ENCODE results near the gene EVPL. TPM values are rescaled to one million over a fixed set of nuclear protein-coding genes. Genes with fewer than 3 reads are reported as not detected.
A peak's percentile ranks its signal among the peaks of the same experiment; 100 is the strongest.

The EVPL gene
- total and polyA plus RNA-seq, 2 experiments from 2014 or later: 0.47 to 1.3 TPM

GRCh38 chr17:75959839-75960511, 67.1 kb downstream of the EVPL start (continued):
- no peak for TF ChIP-seq ZNF462 (CRISPR knock-in tag; IDR thresholded peaks at IDR 0.05)
- TF ChIP-seq EZH2 (IDR thresholded peaks at IDR 0.05; ENCODE audit: low read depth, unreplicated experiment): no peak
- TF ChIP-seq NANOG (IDR thresholded peaks at IDR 0.05; ENCODE audit: borderline replicate concordance): no peak

- DNase-seq (ENCODE audit: low spot score) (peak; percentile 70), ATAC-seq (peak; percentile 95)
- Histone ChIP-seq H3F3A (replicated peaks; ENCODE audit: low read depth) (peaks cover 7% of the 10 kb centered on the region; the same call in 1 of the 2 replicates), H3K79me2 (replicated peaks; ENCODE audit: insufficient read depth) (peaks cover 45% of the 10 kb centered on the region), H2AFZ (no peak overlapping the region), H3K27me3 (ENCODE audit: insufficient read depth) (no peaks in the 10 kb centered on the region), H4K20me1 (replicated peaks; ENCODE audit: insufficient read depth) (0 out of 2 replicates have a peak, but pooled peaks cover 4% of the 10 kb centered on the region), H3K36me3 (ENCODE audit: insufficient read depth) (peaks cover 10% of the 10 kb centered on the region), H3K27ac (ENCODE audit: low read depth) (peak overlapping the region; percentile 61), H3K4me2 (peak overlapping the region; percentile 69), H3K4me1 (ENCODE audit: insufficient read depth) (peaks cover 29% of the 10 kb centered on the region), H3K4me3 (peak overlapping the region; percentile 38), H3K9me2 (ENCODE audit: insufficient read depth) (no peaks in the 10 kb centered on the region)
- peak overlapping the region; percentile 43 for H3K4me3 Mint-ChIP-seq
- H3K27ac Mint-ChIP-seq: peak overlapping the region; percentile 69
- H3K4me1 Mint-ChIP-seq: peaks cover 22% of the 10 kb centered on the region
- H3K27me3 Mint-ChIP-seq (ENCODE audit: insufficient read depth, low read depth, poor library complexity): no peaks in the 10 kb centered on the region
- H3K9me3 Mint-ChIP-seq: no peaks in the 10 kb centered on the region; the same call in 2 of the 3 replicates
- H3K36me3 Mint-ChIP-seq (ENCODE audit: low read depth): peaks cover 19% of the 10 kb centered on the region; the same call in 2 of the 3 replicates
- TF ChIP-seq ZNF462 (CRISPR knock-in tag; IDR thresholded peaks at IDR 0.05) (peak; percentile 74; the same call in 1 of the 2 replicates), POLR2AphosphoS5 (IDR thresholded peaks at IDR 0.05; ENCODE audit: low read depth) (no peak), ZNF331 (CRISPR knock-in tag; IDR thresholded peaks at IDR 0.05; ENCODE audit: low read depth) (no peak)
These were observed 67.9 kb downstream of the EVPL start for GRCh38 chr17:75959051-75959838.

Measured in GM23338 (cell line).